Panc1 (cell line): ENCODE results near the gene EIPR1. TPM values are rescaled to one million over a fixed set of nuclear protein-coding genes. Genes with fewer than 3 reads are reported as not detected.

Experiments
- ATAC-seq: fragments of 200-7000 bp; cut with Tn5 transposase; 2 replicates; pipeline ENCODE4 v1.9.1; 2020; ENCODE audit warnings: mild to moderate bottlenecking, moderate library complexity
- BruUV-seq: library from RNA; stranded (reverse); fragments of 400-500 nt; replicated peaks from 2 replicates; lab custom pipeline; 2021; lab: Mats Ljungman, UMichigan
- CTCF ChIA-PET: fragments of 300-600 bp; sonication (Branson Sonifier 250); formaldehyde crosslinking; loops from one replicate; lab custom pipeline; 2022; ENCODE audit warnings: antibody characterized with exemption; lab: Charles Lee
- POLR2A ChIA-PET: fragments of 300-600 bp; sonication (Branson Sonifier 250); formaldehyde crosslinking; loops from one replicate; lab custom pipeline; 2022; ENCODE audit warnings: antibody characterized with exemption; lab: Charles Lee
- DNase-seq: peaks from one replicate; pipeline ENCODE4 v3.0.0-alpha.2; 2010; ENCODE audit warnings: low read depth, low spot score
- H3K27ac ChIP-seq: 2 replicates; pipeline ENCODE4 v1.5.1; 2011; ENCODE audit warnings: mild to moderate bottlenecking, low read length, inconsistent platforms
- H3K27me3 ChIP-seq: fragments of 200-500 bp; sonication (Bioruptor generic); 2 replicates; pipeline ENCODE4 v1.6.0; 2014; ENCODE audit warnings: low read length, inconsistent platforms; ENCODE audit not compliant: control insufficient read depth, insufficient read depth
- H3K36me3 ChIP-seq: fragments of 200-500 bp; sonication (Bioruptor generic); 2 replicates; pipeline ENCODE4 v1.5.1; 2014; ENCODE audit warnings: inconsistent platforms, mild to moderate bottlenecking, low read length, moderate library complexity; ENCODE audit not compliant: control insufficient read depth, insufficient read depth
- H3K4me1 ChIP-seq: 2 replicates; pipeline ENCODE4 v1.5.1; 2011; ENCODE audit warnings: inconsistent platforms, mild to moderate bottlenecking, low read length, moderate library complexity; ENCODE audit not compliant: control insufficient read depth, insufficient read depth
- H3K4me3 ChIP-seq, 2 experiments: 2 replicates each; pipeline ENCODE4 v1.5.1; 2011 to 2012; ENCODE audit warnings: low read depth in 2 of 2, low read length in 2 of 2, mild to moderate bottlenecking in 2 of 2, inconsistent platforms in 1 of 2, moderate library complexity in 1 of 2
- H3K9me3 ChIP-seq: fragments of 200-500 bp; sonication (Bioruptor generic); 2 replicates; pipeline ENCODE4 v1.5.1; 2014; ENCODE audit warnings: low read depth, mild to moderate bottlenecking, inconsistent platforms, low read length, moderate library complexity; ENCODE audit not compliant: control insufficient read depth, insufficient read depth
- POLR2AphosphoS5 ChIP-seq: IDR thresholded peaks from 2 replicates; pipeline ENCODE4 v1.6.1; 2012; ENCODE audit warnings: mild to moderate bottlenecking, low read depth, low read length, moderate library complexity
- SIN3A ChIP-seq: IDR thresholded peaks from 2 replicates; pipeline ENCODE4 v1.6.1; 2012; ENCODE audit warnings: low read depth, mild to moderate bottlenecking, low read length, moderate library complexity, borderline replicate concordance; ENCODE audit not compliant: insufficient read depth
- TCF7L2 ChIP-seq: IDR thresholded peaks from 2 replicates; pipeline ENCODE4 v1.6.1; 2011; ENCODE audit warnings: mild to moderate bottlenecking, low read depth, low read length, inconsistent platforms
- in situ Hi-C: cut with HindIII; loops from 2 replicates; pipeline ENCODE4 v1.10.0; 2016; ENCODE audit warnings: low sequenced_read_pairs, low pct_unique_long_range_greater_than_20kb
- intact Hi-C: fragments of 100-400 bp; cut with micrococcal nuclease; formaldehyde crosslinking; loops from one replicate; pipeline ENCODE4 v1.10.0; 2022; ENCODE audit not compliant: unreplicated experiment
- total RNA-seq: library from RNA; stranded (reverse); gene quantifications from one replicate; pipeline ENCODE4 v1.2.1, GENCODE V29; 2021; ENCODE audit not compliant: unreplicated experiment
- TF ChIP-seq, protein P1 (sequence below): fragments of 450-650 bp; IDR thresholded peaks from 2 replicates; pipeline ENCODE4 v1.5.1; 2017; ENCODE audit warnings: mild to moderate bottlenecking
- TF ChIP-seq, protein P2 (sequence below), 2 experiments: IDR thresholded peaks; 2 replicates each; pipeline ENCODE4 v1.6.1; 2011 to 2012; ENCODE audit warnings: low read depth in 2 of 2, control low read depth in 1 of 2, low read length in 1 of 2, mild to moderate bottlenecking in 1 of 2, moderate library complexity in 1 of 2; ENCODE audit not compliant: insufficient read depth in 1 of 2

EIPR1 gene
- total RNA-seq, 1 experiment from 2014 or later, result 26.7 TPM

DNA sequence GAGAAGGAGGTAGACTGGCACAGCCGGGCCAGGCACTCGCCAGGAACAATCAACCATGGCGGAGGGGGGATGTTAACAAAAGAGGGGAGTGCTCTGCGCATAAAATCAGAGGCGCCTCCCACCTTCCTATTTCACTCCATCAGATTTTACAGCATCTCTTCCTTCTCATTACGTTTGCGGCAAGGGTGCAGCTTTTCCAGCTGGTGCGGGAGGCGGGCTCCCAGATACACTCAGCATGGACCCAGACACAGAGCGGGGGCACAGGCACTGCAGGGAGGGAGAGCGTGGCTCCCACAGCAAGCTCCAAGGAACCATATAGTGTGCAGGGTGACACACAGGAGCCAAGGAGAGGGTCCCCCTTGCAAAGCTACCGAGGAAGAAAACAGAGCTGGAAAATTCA is 176.3 kb downstream of the EIPR1 start:
- H3K9me3 ChIP-seq, result no peaks in the 10 kb centered on the region
- no peak overlapping the region for H3K27ac ChIP-seq
- intact Hi-C loops (no loop called here), in situ Hi-C loops (no loop called here)
- no peak for TF ChIP-seq POLR2AphosphoS5
- no peaks in the 10 kb centered on the region for H3K27me3 ChIP-seq
- ATAC-seq, result no peak
- BruUV-seq, result no TSS peak
- no peak for DNase-seq
- no peak overlapping the region for H3K4me3 ChIP-seq
- POLR2A ChIA-PET, result no interaction called here
- H3K36me3 ChIP-seq, result no peaks in the 10 kb centered on the region
- CTCF ChIA-PET, result interaction anchor here (0.5 kb wide), 1 partner anchor 1713 kb away, joined by 4 read pairs; no protein-coding TSS in a partner anchor
- H3K4me1 ChIP-seq, result no peaks in the 10 kb centered on the region

DNA sequence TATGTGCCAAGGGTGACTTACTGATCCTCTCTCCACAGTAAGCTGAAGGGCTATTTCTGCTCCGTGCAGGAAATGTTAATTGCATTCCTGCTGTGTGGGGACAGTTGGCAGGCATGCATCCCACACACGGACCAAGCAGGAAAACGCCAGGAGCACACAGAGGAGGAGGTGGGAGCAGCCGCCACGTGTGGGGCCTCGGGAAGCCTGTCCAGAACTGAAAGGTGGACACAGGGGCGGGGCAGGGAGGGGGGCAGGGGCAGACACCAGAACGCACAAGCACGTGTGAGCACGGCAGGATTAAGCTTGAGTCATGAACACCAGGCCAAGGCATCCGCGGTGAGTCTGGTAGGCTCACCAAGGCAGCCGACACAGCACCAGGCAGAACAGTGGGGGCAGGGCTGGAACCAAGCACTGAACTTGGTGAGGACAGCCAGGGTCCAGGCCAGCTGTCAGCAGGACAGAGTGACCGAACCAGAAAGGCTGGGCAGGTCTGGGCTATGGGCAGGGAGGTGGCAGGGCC is 177.1 kb downstream of the EIPR1 start:
- no peaks in the 10 kb centered on the region for H3K4me1 ChIP-seq
- H3K36me3 ChIP-seq, result no peaks in the 10 kb centered on the region
- H3K9me3 ChIP-seq, result no peaks in the 10 kb centered on the region
- TF ChIP-seq POLR2AphosphoS5 (no peak), SIN3A (no peak), TCF7L2 (no peak)
- TF ChIP-seq, protein P1, sequence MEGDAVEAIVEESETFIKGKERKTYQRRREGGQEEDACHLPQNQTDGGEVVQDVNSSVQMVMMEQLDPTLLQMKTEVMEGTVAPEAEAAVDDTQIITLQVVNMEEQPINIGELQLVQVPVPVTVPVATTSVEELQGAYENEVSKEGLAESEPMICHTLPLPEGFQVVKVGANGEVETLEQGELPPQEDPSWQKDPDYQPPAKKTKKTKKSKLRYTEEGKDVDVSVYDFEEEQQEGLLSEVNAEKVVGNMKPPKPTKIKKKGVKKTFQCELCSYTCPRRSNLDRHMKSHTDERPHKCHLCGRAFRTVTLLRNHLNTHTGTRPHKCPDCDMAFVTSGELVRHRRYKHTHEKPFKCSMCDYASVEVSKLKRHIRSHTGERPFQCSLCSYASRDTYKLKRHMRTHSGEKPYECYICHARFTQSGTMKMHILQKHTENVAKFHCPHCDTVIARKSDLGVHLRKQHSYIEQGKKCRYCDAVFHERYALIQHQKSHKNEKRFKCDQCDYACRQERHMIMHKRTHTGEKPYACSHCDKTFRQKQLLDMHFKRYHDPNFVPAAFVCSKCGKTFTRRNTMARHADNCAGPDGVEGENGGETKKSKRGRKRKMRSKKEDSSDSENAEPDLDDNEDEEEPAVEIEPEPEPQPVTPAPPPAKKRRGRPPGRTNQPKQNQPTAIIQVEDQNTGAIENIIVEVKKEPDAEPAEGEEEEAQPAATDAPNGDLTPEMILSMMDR, result no peak
- TF ChIP-seq, protein P2, sequence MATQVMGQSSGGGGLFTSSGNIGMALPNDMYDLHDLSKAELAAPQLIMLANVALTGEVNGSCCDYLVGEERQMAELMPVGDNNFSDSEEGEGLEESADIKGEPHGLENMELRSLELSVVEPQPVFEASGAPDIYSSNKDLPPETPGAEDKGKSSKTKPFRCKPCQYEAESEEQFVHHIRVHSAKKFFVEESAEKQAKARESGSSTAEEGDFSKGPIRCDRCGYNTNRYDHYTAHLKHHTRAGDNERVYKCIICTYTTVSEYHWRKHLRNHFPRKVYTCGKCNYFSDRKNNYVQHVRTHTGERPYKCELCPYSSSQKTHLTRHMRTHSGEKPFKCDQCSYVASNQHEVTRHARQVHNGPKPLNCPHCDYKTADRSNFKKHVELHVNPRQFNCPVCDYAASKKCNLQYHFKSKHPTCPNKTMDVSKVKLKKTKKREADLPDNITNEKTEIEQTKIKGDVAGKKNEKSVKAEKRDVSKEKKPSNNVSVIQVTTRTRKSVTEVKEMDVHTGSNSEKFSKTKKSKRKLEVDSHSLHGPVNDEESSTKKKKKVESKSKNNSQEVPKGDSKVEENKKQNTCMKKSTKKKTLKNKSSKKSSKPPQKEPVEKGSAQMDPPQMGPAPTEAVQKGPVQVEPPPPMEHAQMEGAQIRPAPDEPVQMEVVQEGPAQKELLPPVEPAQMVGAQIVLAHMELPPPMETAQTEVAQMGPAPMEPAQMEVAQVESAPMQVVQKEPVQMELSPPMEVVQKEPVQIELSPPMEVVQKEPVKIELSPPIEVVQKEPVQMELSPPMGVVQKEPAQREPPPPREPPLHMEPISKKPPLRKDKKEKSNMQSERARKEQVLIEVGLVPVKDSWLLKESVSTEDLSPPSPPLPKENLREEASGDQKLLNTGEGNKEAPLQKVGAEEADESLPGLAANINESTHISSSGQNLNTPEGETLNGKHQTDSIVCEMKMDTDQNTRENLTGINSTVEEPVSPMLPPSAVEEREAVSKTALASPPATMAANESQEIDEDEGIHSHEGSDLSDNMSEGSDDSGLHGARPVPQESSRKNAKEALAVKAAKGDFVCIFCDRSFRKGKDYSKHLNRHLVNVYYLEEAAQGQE (IDR thresholded peaks at IDR 0.05; ENCODE audit: insufficient read depth in 1 of 2, low read depth in 2 of 2, low read length in 1 of 2), result no peak
- H3K27me3 ChIP-seq, result no peaks in the 10 kb centered on the region
- intact Hi-C loops (no loop called here), in situ Hi-C loops (no loop called here)
- H3K27ac ChIP-seq, result no peak overlapping the region
- DNase-seq, result no peak
- CTCF ChIA-PET, result no interaction called here
- BruUV-seq, result no TSS peak
- H3K4me3 ChIP-seq, result no peak overlapping the region
- no peak for ATAC-seq
- POLR2A ChIA-PET, result no interaction called here

DNA sequence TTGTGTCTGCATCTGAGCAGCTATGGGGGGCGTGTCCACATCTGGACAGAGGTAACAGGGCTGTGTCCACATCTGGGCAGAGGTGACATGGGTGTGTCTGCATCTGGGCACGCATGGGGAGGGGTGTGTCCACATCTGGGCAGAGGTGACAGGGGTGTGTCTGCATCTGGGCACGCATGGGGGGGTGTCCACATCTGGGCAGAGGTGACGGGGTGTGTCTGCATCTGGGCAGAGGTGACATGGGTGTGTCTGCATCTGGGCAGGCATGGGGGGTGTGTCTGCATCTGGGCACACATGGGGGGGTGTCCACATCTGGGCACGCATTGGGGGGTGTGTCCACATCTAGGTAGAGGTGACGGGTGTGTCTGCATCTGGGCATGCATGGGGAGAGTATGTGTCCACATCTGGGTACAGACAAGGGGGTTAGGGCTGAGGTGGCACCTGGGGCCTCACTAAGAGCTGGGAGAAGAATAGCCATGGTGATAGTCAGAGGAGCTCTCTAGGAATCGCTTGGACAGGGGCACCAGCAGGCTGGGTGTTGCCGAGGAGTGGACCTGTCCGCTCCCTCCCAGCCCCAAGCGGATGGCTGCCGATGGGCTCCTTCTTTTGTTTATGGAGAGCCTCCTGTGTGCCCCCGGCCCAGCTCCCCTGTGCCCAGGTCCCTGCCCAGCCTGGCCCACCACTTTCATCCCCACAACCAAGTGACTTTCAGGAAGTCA is 177.8 kb downstream of the EIPR1 start:
- Histone ChIP-seq H3K9me3 (no peaks in the 10 kb centered on the region), H3K27ac (no peak overlapping the region), H3K4me1 (no peaks in the 10 kb centered on the region), H3K4me3 (no peak overlapping the region), H3K36me3 (no peaks in the 10 kb centered on the region), H3K27me3 (no peaks in the 10 kb centered on the region)
- DNase-seq (no peak), ATAC-seq (no peak)
- TF ChIP-seq POLR2AphosphoS5 (no peak), TCF7L2 (no peak), SIN3A (no peak)
- TF ChIP-seq, protein P1, result no peak
- TF ChIP-seq, protein P2 (IDR thresholded peaks at IDR 0.05; ENCODE audit: insufficient read depth in 1 of 2, low read depth in 2 of 2, low read length in 1 of 2), result no peak
- BruUV-seq, result no TSS peak
- ChIA-PET POLR2A (no interaction called here), CTCF (no interaction called here)
- intact Hi-C loops, result no loop called here
- in situ Hi-C loops, result no loop called here
